Uterus (tissue), 4 donors: ENCODE measurements around the gene TMEM178A. TPM values are rescaled to one million over a fixed set of nuclear protein-coding genes. Genes with fewer than 3 reads are reported as not detected.

ENCODE experiments used
- DNase-seq, 2 donors: peaks; one replicate each; pipeline ENCODE4 v3.0.0-alpha.2; 2019 to 2020
- H3K27ac ChIP-seq, 2 donors: fragments of 200-600 bp; sonication (generic); 1 replicate in 1 of 2; 2 replicates in 1 of 2; pipeline ENCODE4 v1.5.1; 2016 to 2018
- H3K27me3 ChIP-seq, 2 donors: fragments of 200-600 bp; sonication (generic); one replicate each; pipeline ENCODE4 v1.5.1; 2018 to 2019; ENCODE audit warnings: control low read depth in 1 of 2
- H3K36me3 ChIP-seq, 2 donors: fragments of 200-600 bp; sonication (generic); one replicate each; pipeline ENCODE4 v1.5.1; 2019; ENCODE audit warnings: control low read depth in 1 of 2
- H3K4me1 ChIP-seq, 2 donors: fragments of 200-600 bp; sonication (generic); one replicate each; pipeline ENCODE4 v1.5.1; 2018 to 2019; ENCODE audit warnings: control low read depth in 1 of 2
- H3K4me3 ChIP-seq, 2 donors: fragments of 200-600 bp; sonication (generic); 1 replicate in 1 of 2; 2 replicates in 1 of 2; pipeline ENCODE4 v1.5.1; 2018 to 2019; ENCODE audit warnings: mild to moderate bottlenecking in 1 of 2
- H3K9me3 ChIP-seq, 2 donors: fragments of 200-600 bp; sonication (generic); one replicate each; pipeline ENCODE4 v1.5.1; 2019; ENCODE audit warnings: control low read depth in 1 of 2
- POLR2A ChIP-seq, 2 donors: fragments of 450-650 bp; IDR thresholded peaks; one replicate each; pipeline ENCODE4 v1.6.1; 2016; ENCODE audit warnings: antibody characterized with exemption in 2 of 2, mild to moderate bottlenecking in 1 of 2, moderate library complexity in 1 of 2
- intact Hi-C: fragments of 100-400 bp; cut with DNase I; formaldehyde crosslinking; loops from one replicate; pipeline ENCODE4 v1.15.1; 2023; ENCODE audit warnings: low total_unique reads
- total RNA-seq, 4 donors: library from RNA; depleted of rRNA in 3 of 4; stranded (reverse); fragments of >200 nt in 3 of 4; gene quantifications; one replicate each; pipeline versions ENCODE4 v1.1.0 to v1.2.4, GENCODE V29; 2014 to 2023
- TF ChIP-seq, protein P1 (sequence below), 4 experiments: fragments of 200-600 bp in 2 of 4; fragments of 450-650 bp in 2 of 4; sonication (generic) in 2 of 4; IDR thresholded peaks; one replicate each; pipeline ENCODE4 v1.5.1; 2016 to 2019; ENCODE audit warnings: antibody characterized with exemption in 4 of 4, mild to moderate bottlenecking in 2 of 4, moderate library complexity in 1 of 4
- donor health status: DM: yes; HTN: yes; CAD: no.

Gene TMEM178A
- total RNA-seq, 4 donors from 2014 or later: 3.1 to 3.9 TPM; not detected in 2

DNA sequence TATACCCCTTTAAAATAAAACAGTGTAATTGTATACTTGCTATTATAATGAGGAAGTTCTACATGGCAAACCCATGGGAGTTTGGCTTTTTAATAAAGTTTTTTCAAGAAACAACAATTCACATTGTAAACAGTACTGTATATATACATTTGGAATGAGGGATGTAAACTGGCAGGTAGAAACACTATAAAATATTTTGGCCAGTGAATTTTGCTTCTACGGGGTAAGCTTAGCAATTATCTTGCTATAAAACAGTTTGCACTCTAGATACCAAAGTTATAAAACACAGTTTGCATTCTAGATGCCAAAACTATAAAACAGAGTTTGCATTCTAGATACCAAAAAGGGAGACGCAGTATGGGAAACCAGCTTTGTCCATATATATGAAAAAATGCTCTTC lies 96.7 kb downstream of the TMEM178A start:
- TF ChIP-seq, protein P1, sequence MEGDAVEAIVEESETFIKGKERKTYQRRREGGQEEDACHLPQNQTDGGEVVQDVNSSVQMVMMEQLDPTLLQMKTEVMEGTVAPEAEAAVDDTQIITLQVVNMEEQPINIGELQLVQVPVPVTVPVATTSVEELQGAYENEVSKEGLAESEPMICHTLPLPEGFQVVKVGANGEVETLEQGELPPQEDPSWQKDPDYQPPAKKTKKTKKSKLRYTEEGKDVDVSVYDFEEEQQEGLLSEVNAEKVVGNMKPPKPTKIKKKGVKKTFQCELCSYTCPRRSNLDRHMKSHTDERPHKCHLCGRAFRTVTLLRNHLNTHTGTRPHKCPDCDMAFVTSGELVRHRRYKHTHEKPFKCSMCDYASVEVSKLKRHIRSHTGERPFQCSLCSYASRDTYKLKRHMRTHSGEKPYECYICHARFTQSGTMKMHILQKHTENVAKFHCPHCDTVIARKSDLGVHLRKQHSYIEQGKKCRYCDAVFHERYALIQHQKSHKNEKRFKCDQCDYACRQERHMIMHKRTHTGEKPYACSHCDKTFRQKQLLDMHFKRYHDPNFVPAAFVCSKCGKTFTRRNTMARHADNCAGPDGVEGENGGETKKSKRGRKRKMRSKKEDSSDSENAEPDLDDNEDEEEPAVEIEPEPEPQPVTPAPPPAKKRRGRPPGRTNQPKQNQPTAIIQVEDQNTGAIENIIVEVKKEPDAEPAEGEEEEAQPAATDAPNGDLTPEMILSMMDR (IDR thresholded peaks at IDR 0.05): no peak
- TF ChIP-seq POLR2A (IDR thresholded peaks at IDR 0.05): no peak
- no peak overlapping the region for H3K27ac ChIP-seq
- no peaks in the 10 kb centered on the region for H3K27me3 ChIP-seq
- H3K4me3 ChIP-seq: no peak overlapping the region
- intact Hi-C loops: no loop called here
- H3K9me3 ChIP-seq: no peaks in the 10 kb centered on the region
- DNase-seq: no peak
- peaks cover 0 to 3% of the 10 kb centered on the region in 2 donors for H3K36me3 ChIP-seq
- no peaks in the 10 kb centered on the region for H3K4me1 ChIP-seq

Other genes with a start within 250 kb of the TMEM178A start
- gene MAP4K3, start 228.6 kb upstream of the TMEM178A start, total RNA-seq: 100 to 1,000 TPM in 1 of 4 donors, 10 to 100 TPM in 3; 31.5 to 110 (median 72.3) TPM
- 10 to 100 TPM in 2 of 4 donors, 1 to 10 TPM in 2; 3.8 to 25.1 (median 15.8) TPM for gene THUMPD2, start 113.3 kb downstream of the TMEM178A start, total RNA-seq